ENCODE data around the gene KCNE4. TPM values are rescaled to one million over a fixed set of nuclear protein-coding genes. Genes with fewer than 3 reads are reported as not detected.

KCNE4 gene
- total RNA-seq, 1 donor from 2014 or later, result 3.2 TPM

GRCh38 chr2:223008956-223009355, 43.0 kb upstream of the KCNE4 start:
- H3K4me1 Mint-ChIP-seq (ENCODE audit: unreplicated experiment), result no peaks in the 10 kb centered on the region
- TF ChIP-seq CTCF (conservative IDR thresholded peaks at IDR 0.05), result no peak
- no peak for DNase-seq (ENCODE audit: extremely low spot score, unreplicated experiment)
- no peak overlapping the region for H3K4me3 Mint-ChIP-seq
- H3K9me3 Mint-ChIP-seq, result no peaks in the 10 kb centered on the region
- no peak overlapping the region for H3K27ac Mint-ChIP-seq
- H3K27me3 Mint-ChIP-seq, result peaks cover 8% of the 10 kb centered on the region
- H3K36me3 Mint-ChIP-seq, result no peaks in the 10 kb centered on the region

GRCh38 chr2:223010641-223011040, 41.3 kb upstream of the KCNE4 start:
- Mint-ChIP-seq H3K27me3 (peaks cover 10% of the 10 kb centered on the region), H3K36me3 (no peaks in the 10 kb centered on the region), H3K27ac (no peak overlapping the region), H3K9me3 (no peaks in the 10 kb centered on the region), H3K4me1 (ENCODE audit: unreplicated experiment) (no peaks in the 10 kb centered on the region), H3K4me3 (no peak overlapping the region)
- DNase-seq (ENCODE audit: extremely low spot score, unreplicated experiment), result no peak
- no peak for TF ChIP-seq CTCF (conservative IDR thresholded peaks at IDR 0.05)

- H3K4me1 Mint-ChIP-seq (ENCODE audit: unreplicated experiment), result no peaks in the 10 kb centered on the region
- H3K36me3 Mint-ChIP-seq, result no peaks in the 10 kb centered on the region
- no peak overlapping the region for H3K27ac Mint-ChIP-seq
- H3K27me3 Mint-ChIP-seq, result peaks cover 10% of the 10 kb centered on the region
- DNase-seq (ENCODE audit: extremely low spot score, unreplicated experiment), result no peak
- no peaks in the 10 kb centered on the region for H3K9me3 Mint-ChIP-seq
- no peak overlapping the region for H3K4me3 Mint-ChIP-seq
- TF ChIP-seq CTCF (conservative IDR thresholded peaks at IDR 0.05), result no peak
These were observed 39.7 kb upstream of the KCNE4 start for GRCh38 chr2:223012291-223012690.

- no peaks in the 10 kb centered on the region for H3K4me1 Mint-ChIP-seq (ENCODE audit: unreplicated experiment)
- no peaks in the 10 kb centered on the region for H3K27me3 Mint-ChIP-seq
- H3K9me3 Mint-ChIP-seq, result peaks cover 4% of the 10 kb centered on the region
- no peak for TF ChIP-seq CTCF (conservative IDR thresholded peaks at IDR 0.05)
- no peak overlapping the region for H3K27ac Mint-ChIP-seq
- no peaks in the 10 kb centered on the region for H3K36me3 Mint-ChIP-seq
- no peak for DNase-seq (ENCODE audit: extremely low spot score, unreplicated experiment)
- no peak overlapping the region for H3K4me3 Mint-ChIP-seq
These were observed 32.5 kb upstream of the KCNE4 start for GRCh38 chr2:223019390-223019930.

- no peak overlapping the region for H3K27ac Mint-ChIP-seq
- H3K36me3 Mint-ChIP-seq, result no peaks in the 10 kb centered on the region
- no peak for TF ChIP-seq CTCF (conservative IDR thresholded peaks at IDR 0.05)
- H3K27me3 Mint-ChIP-seq, result no peaks in the 10 kb centered on the region
- H3K4me3 Mint-ChIP-seq, result no peak overlapping the region
- peaks cover 4% of the 10 kb centered on the region for H3K9me3 Mint-ChIP-seq
- H3K4me1 Mint-ChIP-seq (ENCODE audit: unreplicated experiment), result no peaks in the 10 kb centered on the region
- DNase-seq (ENCODE audit: extremely low spot score, unreplicated experiment), result no peak
These were observed 31.8 kb upstream of the KCNE4 start for GRCh38 chr2:223019987-223020717.
